Neuronal stem cell (in vitro differentiated cells): ENCODE measurements around the gene C1QTNF12.

Source experiments
- DNase-seq: peaks from one replicate; pipeline ENCODE4 v3.0.0-alpha.2; 2013; ENCODE audit warnings: low spot score
- H2AFZ ChIP-seq: one replicate; pipeline ENCODE4 v1.6.1; 2013; ENCODE audit warnings: mild to moderate bottlenecking, low read length, inconsistent platforms
- H2AK5ac ChIP-seq: 2 replicates; pipeline ENCODE4 v1.6.1; 2013; ENCODE audit warnings: low read depth, mild to moderate bottlenecking, inconsistent platforms, low read length, moderate library complexity, mixed read lengths
- H2BK120ac ChIP-seq: 2 replicates; pipeline ENCODE4 v1.6.1; 2013; ENCODE audit warnings: low read depth, mild to moderate bottlenecking, inconsistent platforms, low read length, moderate library complexity, mixed read lengths
- H2BK12ac ChIP-seq: one replicate; pipeline ENCODE4 v1.6.1; 2013; ENCODE audit warnings: low read length, inconsistent platforms
- H2BK15ac ChIP-seq: 2 replicates; pipeline ENCODE4 v1.6.1; 2013; ENCODE audit warnings: mild to moderate bottlenecking, low read length, inconsistent platforms, mixed read lengths
- H2BK5ac ChIP-seq: one replicate; pipeline ENCODE4 v1.6.1; 2013; ENCODE audit warnings: inconsistent platforms, mild to moderate bottlenecking, low read length, moderate library complexity
- H3K14ac ChIP-seq: one replicate; pipeline ENCODE4 v1.6.1; 2013; ENCODE audit warnings: low read length, inconsistent platforms
- H3K18ac ChIP-seq: 2 replicates; pipeline ENCODE4 v1.6.1; 2013; ENCODE audit warnings: low read length, inconsistent platforms
- H3K23ac ChIP-seq: 2 replicates; pipeline ENCODE4 v1.6.1; 2013; ENCODE audit warnings: low read depth, mild to moderate bottlenecking, mixed read lengths, low read length, inconsistent platforms; ENCODE audit not compliant: poor library complexity
- H3K27ac ChIP-seq: replicated peaks from 3 replicates; pipeline ENCODE4 v1.5.1; 2013; ENCODE audit warnings: low read length, inconsistent platforms
- H3K27me3 ChIP-seq, 3 experiments: 2 replicates each; pipeline ENCODE4 v1.6.1; 2013; ENCODE audit warnings: low read length in 3 of 3, mild to moderate bottlenecking in 2 of 3, inconsistent platforms in 1 of 3, low read depth in 1 of 3, mixed read lengths in 1 of 3, moderate library complexity in 1 of 3; ENCODE audit not compliant: control insufficient read depth in 3 of 3, insufficient read depth in 3 of 3
- H3K36me3 ChIP-seq, 2 donors: replicated peaks in 1 of 2; 2 replicates each; pipeline ENCODE4 v1.6.1; 2013; ENCODE audit warnings: low read length in 2 of 2; ENCODE audit not compliant: control insufficient read depth in 2 of 2, insufficient read depth in 2 of 2
- H3K4ac ChIP-seq: 2 replicates; pipeline ENCODE4 v1.6.1; 2013; ENCODE audit warnings: inconsistent platforms, mild to moderate bottlenecking, low read length, moderate library complexity
- H3K4me1 ChIP-seq, 2 donors: 1 replicate in 1 of 2; 2 replicates in 1 of 2; pipeline ENCODE4 v1.6.1; 2013; ENCODE audit warnings: low read length in 2 of 2, low read depth in 1 of 2; ENCODE audit not compliant: control insufficient read depth in 2 of 2, insufficient read depth in 1 of 2
- H3K4me2 ChIP-seq: one replicate; pipeline ENCODE4 v1.6.1; 2013; ENCODE audit warnings: mild to moderate bottlenecking, low read length, inconsistent platforms; ENCODE audit not compliant: insufficient read depth, poor library complexity, severe bottlenecking
- H3K4me3 ChIP-seq, 2 donors: 2 replicates each; pipeline ENCODE4 v1.5.1; 2013; ENCODE audit warnings: low read length in 2 of 2, mild to moderate bottlenecking in 2 of 2, inconsistent platforms in 1 of 2, moderate library complexity in 1 of 2
- H3K79me1 ChIP-seq: one replicate; pipeline ENCODE4 v1.6.1; 2013; ENCODE audit warnings: low read depth, mild to moderate bottlenecking, inconsistent platforms, low read length, moderate library complexity
- H3K9ac ChIP-seq: one replicate; pipeline ENCODE4 v1.6.1; 2013; ENCODE audit warnings: mild to moderate bottlenecking, low read depth, low read length, inconsistent platforms; ENCODE audit not compliant: poor library complexity
- H3K9me3 ChIP-seq, 2 donors: replicated peaks in 1 of 2; 2 replicates each; pipeline versions ENCODE3 to v1.6.1; 2013; ENCODE audit warnings: low read length in 2 of 2, mild to moderate bottlenecking in 2 of 2, inconsistent platforms in 1 of 2, low read depth in 1 of 2, mixed read lengths in 1 of 2, moderate library complexity in 1 of 2; ENCODE audit not compliant: control insufficient read depth in 2 of 2, insufficient read depth in 1 of 2
- H4K8ac ChIP-seq: one replicate; pipeline ENCODE4 v1.6.1; 2013; ENCODE audit warnings: low read depth, mild to moderate bottlenecking, inconsistent platforms, low read length, moderate library complexity
- H4K91ac ChIP-seq: one replicate; pipeline ENCODE4 v1.6.1; 2013; ENCODE audit warnings: low read length, low read depth, mild to moderate bottlenecking, inconsistent platforms; ENCODE audit not compliant: poor library complexity
- WGBS, 2 donors: extraction: QIAGEN DNeasy Blood & Tissue Kit; methylation state at CpG; one replicate each; pipeline ENCODE4 v1.1.7; 2013; ENCODE audit warnings: missing lambda C conversion rate in 2 of 2, mixed read lengths in 1 of 2; ENCODE audit not compliant: insufficient read length in 2 of 2, insufficient replicate concordance in 1 of 2; ENCODE audit errors: extremely low coverage in 2 of 2; 5-methylcytosine and 5-hydroxymethylcytosine counted together

The C1QTNF12 gene

DNA sequence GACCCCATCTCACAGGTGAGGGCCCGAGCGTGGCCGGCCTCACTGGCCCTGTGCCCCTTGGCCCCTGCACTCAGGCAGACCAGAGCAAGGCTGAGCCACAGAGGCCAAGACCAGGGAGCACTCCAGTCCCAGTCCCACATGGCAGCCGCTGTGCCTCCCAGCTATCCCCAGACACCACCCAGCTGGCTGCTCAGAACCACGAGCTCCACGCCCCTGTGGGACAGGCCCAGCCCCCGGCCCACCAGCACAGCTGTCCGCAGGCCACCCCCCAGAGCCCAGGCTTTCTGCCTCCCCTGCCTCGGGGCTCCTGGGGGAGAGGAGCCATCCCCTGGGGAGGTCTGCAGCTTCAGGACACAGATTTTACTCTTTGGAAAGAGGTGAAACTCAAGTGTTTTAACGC lies 9.1 kb upstream of the C1QTNF12 start:
- Histone ChIP-seq H2BK15ac (no peak overlapping the region), H2BK120ac (no peak overlapping the region), H2AFZ (no peak overlapping the region), H3K4me2 (no peak overlapping the region), H3K14ac (no peak overlapping the region), H3K4me3 (peak overlapping the region in 1 of 2 donors; percentile 43), H3K36me3 (peaks cover 33 to 73% of the 10 kb centered on the region in 2 donors), H3K4me1 (peaks cover 2 to 3% of the 10 kb centered on the region in 2 donors), H4K91ac (no peak overlapping the region), H3K18ac (no peak overlapping the region), H3K27ac (no peak overlapping the region), H3K79me1 (peaks cover 15% of the 10 kb centered on the region), H4K8ac (no peak overlapping the region), H3K27me3 (no peaks in the 10 kb centered on the region), H2AK5ac (no peak overlapping the region), H3K9ac (no peak overlapping the region), H2BK5ac (no peak overlapping the region), H3K23ac (no peak overlapping the region), H3K9me3 (peaks cover 0 to 3% of the 10 kb centered on the region in 2 donors), H3K4ac (no peak overlapping the region), H2BK12ac (no peak overlapping the region)
- DNase-seq, result no peak
- no CpG with 5 or more reads among the region's 10 CpGs for WGBS, 2 donors

DNA sequence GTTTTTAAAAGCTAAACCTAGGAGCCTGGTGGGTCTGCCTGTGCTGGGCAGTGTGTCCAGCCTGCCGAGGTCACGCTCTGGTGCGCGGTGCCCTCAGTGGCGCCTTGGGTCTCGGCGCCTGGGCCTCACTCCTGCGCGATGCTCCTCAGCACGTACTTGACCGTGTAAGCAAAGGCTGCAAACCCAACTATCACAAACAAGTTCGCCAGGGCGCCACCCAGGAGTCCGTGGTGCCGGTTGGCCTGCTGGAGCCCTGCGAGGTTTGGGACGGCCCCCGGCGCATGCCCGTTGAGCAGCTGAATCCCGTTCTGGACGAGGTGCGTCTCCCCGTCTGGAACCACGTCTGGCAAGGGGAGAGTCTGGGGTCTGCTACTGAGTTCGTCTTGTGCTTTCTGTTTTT lies 8.6 kb upstream of the C1QTNF12 start:
- Histone ChIP-seq H3K36me3 (peaks cover 27 to 68% of the 10 kb centered on the region in 2 donors), H3K79me1 (peaks cover 15% of the 10 kb centered on the region)
- WGBS, 2 donors, result no CpG with 5 or more reads among the region's 26 CpGs

DNA sequence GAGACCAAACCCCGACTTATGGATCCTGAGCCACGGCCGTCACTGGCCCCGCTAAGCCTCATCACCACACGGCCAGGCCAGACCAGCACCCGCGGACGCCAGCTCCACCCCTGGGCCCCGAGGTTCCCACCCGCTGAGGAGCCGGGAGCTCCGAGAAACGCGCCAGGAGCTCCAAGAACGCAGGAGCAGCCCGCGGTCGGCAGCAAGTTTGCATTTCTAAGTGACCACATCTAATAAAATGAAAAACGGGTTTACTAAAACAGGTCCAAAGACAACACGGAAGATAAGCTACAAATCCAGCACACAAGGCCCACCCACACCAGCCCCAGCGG lies 8.1 kb upstream of the C1QTNF12 start:
- no peak overlapping the region for H3K4ac ChIP-seq
- no peak overlapping the region for H3K14ac ChIP-seq
- H2AK5ac ChIP-seq, result no peak overlapping the region
- no peak overlapping the region for H3K4me3 ChIP-seq
- H3K4me1 ChIP-seq, result peaks cover 2 to 3% of the 10 kb centered on the region in 2 donors
- H3K9me3 ChIP-seq, result peaks cover 0 to 3% of the 10 kb centered on the region in 2 donors
- no peaks in the 10 kb centered on the region for H3K27me3 ChIP-seq
- DNase-seq, result no peak
- H3K18ac ChIP-seq, result no peak overlapping the region
- H4K91ac ChIP-seq, result no peak overlapping the region
- H2AFZ ChIP-seq, result no peak overlapping the region
- no peak overlapping the region for H2BK12ac ChIP-seq
- H2BK15ac ChIP-seq, result no peak overlapping the region
- H2BK120ac ChIP-seq, result no peak overlapping the region
- WGBS, 2 donors, result no CpG with 5 or more reads among the region's 21 CpGs
- H3K23ac ChIP-seq, result no peak overlapping the region
- H4K8ac ChIP-seq, result no peak overlapping the region
- H3K27ac ChIP-seq, result no peak overlapping the region
- peaks cover 24 to 63% of the 10 kb centered on the region in 2 donors for H3K36me3 ChIP-seq
- H3K4me2 ChIP-seq, result no peak overlapping the region
- H2BK5ac ChIP-seq, result no peak overlapping the region
- H3K9ac ChIP-seq, result no peak overlapping the region
- peaks cover 15% of the 10 kb centered on the region for H3K79me1 ChIP-seq

More for the DNA sequence above, 8.6 kb upstream of the C1QTNF12 start:
- no peak overlapping the region for H4K8ac ChIP-seq
- H2BK15ac ChIP-seq, result no peak overlapping the region
- H3K4me2 ChIP-seq, result no peak overlapping the region
- H3K23ac ChIP-seq, result no peak overlapping the region
- H4K91ac ChIP-seq, result no peak overlapping the region
- no peak overlapping the region for H3K4ac ChIP-seq
- H2BK12ac ChIP-seq, result no peak overlapping the region
- no peak overlapping the region for H3K18ac ChIP-seq
- H3K4me1 ChIP-seq, result peaks cover 2 to 3% of the 10 kb centered on the region in 2 donors
- no peak overlapping the region for H3K4me3 ChIP-seq
- H3K14ac ChIP-seq, result no peak overlapping the region
- peaks cover 0 to 3% of the 10 kb centered on the region in 2 donors for H3K9me3 ChIP-seq
- H2BK5ac ChIP-seq, result no peak overlapping the region
- H2AFZ ChIP-seq, result no peak overlapping the region
- H2BK120ac ChIP-seq, result no peak overlapping the region
- H3K9ac ChIP-seq, result no peak overlapping the region
- H2AK5ac ChIP-seq, result no peak overlapping the region
- DNase-seq, result no peak
- H3K27me3 ChIP-seq, result no peaks in the 10 kb centered on the region
- H3K27ac ChIP-seq, result no peak overlapping the region

DNA sequence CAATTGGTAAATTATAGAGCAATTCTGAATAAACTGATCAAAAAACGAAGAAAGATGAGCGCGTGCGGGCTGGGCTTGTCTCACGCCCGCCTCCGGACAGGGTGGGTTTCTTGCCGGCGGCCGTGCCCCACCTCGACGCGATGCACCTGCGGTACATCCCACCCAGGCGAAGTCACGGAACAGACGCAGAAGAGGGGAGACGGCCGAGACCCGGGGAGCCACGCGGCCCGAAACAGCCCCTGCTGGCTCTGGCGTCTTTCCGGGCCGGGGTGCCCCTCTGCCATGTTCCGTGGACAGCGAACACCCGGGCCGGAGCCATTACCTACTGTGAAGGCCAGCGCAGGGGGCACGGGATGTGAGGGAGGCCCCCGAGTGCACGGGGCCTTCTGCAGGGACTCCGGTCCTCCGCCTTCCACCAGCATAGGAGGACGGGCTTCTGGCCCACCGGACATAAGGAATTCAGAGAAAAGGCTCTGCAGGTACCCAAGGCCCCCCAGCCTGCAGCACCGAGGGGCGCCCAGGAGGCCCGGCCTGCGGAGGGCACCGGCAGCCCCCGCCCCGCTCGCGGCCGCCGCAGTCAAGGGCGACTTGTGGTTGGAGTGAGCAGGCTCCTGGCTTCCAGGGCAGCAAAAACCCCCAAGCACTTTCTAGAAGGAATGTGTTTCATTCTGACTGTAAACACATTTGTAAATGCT lies 7.6 kb upstream of the C1QTNF12 start:
- H2BK15ac ChIP-seq, result no peak overlapping the region

More for the DNA sequence above, 7.6 kb upstream of the C1QTNF12 start:
- no peak overlapping the region for H3K4me3 ChIP-seq
- H3K4me1 ChIP-seq, result peaks cover 2 to 3% of the 10 kb centered on the region in 2 donors
- no peak overlapping the region for H4K91ac ChIP-seq
- H3K9me3 ChIP-seq, result peaks cover 0 to 2% of the 10 kb centered on the region in 2 donors
- no peak overlapping the region for H2AK5ac ChIP-seq
- no peak overlapping the region for H2BK120ac ChIP-seq
- H3K4ac ChIP-seq, result no peak overlapping the region
- H3K27ac ChIP-seq, result no peak overlapping the region
- no peak overlapping the region for H3K14ac ChIP-seq
- H3K79me1 ChIP-seq, result peaks cover 13% of the 10 kb centered on the region
- no peak overlapping the region for H3K18ac ChIP-seq
- no CpG with 5 or more reads among the region's 50 CpGs for WGBS, 2 donors
- no peak overlapping the region for H4K8ac ChIP-seq
- no peak overlapping the region for H3K9ac ChIP-seq
- H2AFZ ChIP-seq, result no peak overlapping the region
- H3K23ac ChIP-seq, result no peak overlapping the region
- no peak overlapping the region for H3K4me2 ChIP-seq
- H3K27me3 ChIP-seq, result no peaks in the 10 kb centered on the region
- no peak for DNase-seq
- H2BK12ac ChIP-seq, result no peak overlapping the region
- H3K36me3 ChIP-seq, result peaks cover 22 to 59% of the 10 kb centered on the region in 2 donors
- no peak overlapping the region for H2BK5ac ChIP-seq
